Colon (tissue), 2 donors: ENCODE data around the gene SLAMF1.
"Not testable (repeated sequence)": the region's sequence is repeated elsewhere in the genome, so short reads cannot be mapped to it uniquely, and the experiment has no call there.

Source experiments
- FAIRE-seq: peaks from 2 replicates; lab custom pipeline; 2012; peaks lifted over from hg19 to GRCh38; lab: Jason Lieb, UNC
- donor health status: control.
- donor health status: control.

SLAMF1 gene

GRCh38 chr1:160597705-160598104 lies 49.1 kb downstream of the SLAMF1 start:
- FAIRE-seq, result no peak

- no peak for FAIRE-seq
These were observed 49.8 kb downstream of the SLAMF1 start for GRCh38 chr1:160597051-160597450.

- FAIRE-seq, result no peak
These were observed 56.4 kb downstream of the SLAMF1 start for GRCh38 chr1:160590488-160590887.

- FAIRE-seq, result no peak
These were observed 58.4 kb downstream of the SLAMF1 start for GRCh38 chr1:160588468-160588867.

GRCh38 chr1:160584784-160585183 lies 62.1 kb downstream of the SLAMF1 start:
- no peak for FAIRE-seq

- not testable (repeated sequence) for FAIRE-seq
These were observed 63.9 kb downstream of the SLAMF1 start for GRCh38 chr1:160582976-160583375.

- no peak for FAIRE-seq
These were observed 64.9 kb downstream of the SLAMF1 start for GRCh38 chr1:160581961-160582360.

GRCh38 chr1:160580221-160580812 lies 66.5 kb downstream of the SLAMF1 start:
- no peak for FAIRE-seq

GRCh38 chr1:160579216-160579701 lies 67.6 kb downstream of the SLAMF1 start, which contains the start of gene CD84:
TSS of gene CD84 (minus strand) at chr1:160579496. CDS start at chr1:160579437, 59 bp downstream.
- FAIRE-seq, result no peak

GRCh38 chr1:160578525-160579191 lies 68.2 kb downstream of the SLAMF1 start:
- FAIRE-seq, result no peak

- FAIRE-seq, result no peak
These were observed 68.7 kb downstream of the SLAMF1 start for GRCh38 chr1:160578175-160578524.

- no peak for FAIRE-seq
These were observed 69.2 kb downstream of the SLAMF1 start for GRCh38 chr1:160577671-160578070.

- FAIRE-seq, result no peak
These were observed 70.0 kb downstream of the SLAMF1 start for GRCh38 chr1:160576884-160577283.

GRCh38 chr1:160576390-160576789 lies 70.5 kb downstream of the SLAMF1 start:
- FAIRE-seq, result no peak

- no peak for FAIRE-seq
These were observed 71.7 kb downstream of the SLAMF1 start for GRCh38 chr1:160575112-160575664.

GRCh38 chr1:160570840-160571239 lies 76.0 kb downstream of the SLAMF1 start:
- no peak for FAIRE-seq

- no peak for FAIRE-seq
These were observed 77.0 kb downstream of the SLAMF1 start for GRCh38 chr1:160569806-160570205.

- FAIRE-seq, result no peak
These were observed 78.8 kb downstream of the SLAMF1 start for GRCh38 chr1:160567858-160568682.

- no peak for FAIRE-seq
These were observed 79.5 kb downstream of the SLAMF1 start for GRCh38 chr1:160567341-160567740.

GRCh38 chr1:160565564-160565963 lies 81.3 kb downstream of the SLAMF1 start:
- no peak for FAIRE-seq

GRCh38 chr1:160563230-160563629 lies 83.6 kb downstream of the SLAMF1 start:
- FAIRE-seq, result not testable (repeated sequence)

GRCh38 chr1:160562745-160563144 lies 84.1 kb downstream of the SLAMF1 start:
- not testable (repeated sequence) for FAIRE-seq

- no peak for FAIRE-seq
These were observed 86.0 kb downstream of the SLAMF1 start for GRCh38 chr1:160560806-160561205.
